A204.1 (cell line): ENCODE results near the gene MAP2K3.
"Not testable (repeated sequence)": the region's sequence is repeated elsewhere in the genome, so short reads cannot be mapped to it uniquely, and the experiment has no call there.

Source experiments
- FAIRE-seq: peaks from 2 replicates; lab custom pipeline; 2012; peaks lifted over from hg19 to GRCh38; lab: Jason Lieb, UNC

Gene MAP2K3

DNA sequence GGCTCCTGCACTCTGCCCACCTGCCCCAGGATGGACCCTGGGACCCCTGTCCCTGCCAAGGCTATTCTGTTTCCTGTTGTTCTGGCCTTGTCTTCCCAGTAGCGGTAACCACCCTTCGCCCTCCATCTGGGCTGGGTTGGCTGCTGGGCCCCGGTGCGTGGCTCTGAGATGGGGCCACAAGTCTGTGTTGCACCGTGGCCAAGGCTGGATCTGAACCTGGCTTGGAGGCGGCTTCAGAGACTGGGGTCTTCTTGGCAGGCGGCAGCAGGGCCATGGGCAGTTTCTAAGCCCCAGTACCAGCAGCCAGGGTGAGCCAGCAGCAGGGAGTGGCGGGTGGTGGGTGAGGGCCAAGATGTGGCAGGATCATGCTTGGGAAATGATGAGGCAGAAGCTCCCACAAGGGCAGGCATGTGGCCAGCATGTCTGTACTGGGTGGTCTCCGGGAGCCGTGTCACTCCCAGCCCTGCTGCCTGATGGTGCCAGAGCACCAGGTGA lies 12.6 kb downstream of the MAP2K3 start:
- FAIRE-seq = no peak

DNA sequence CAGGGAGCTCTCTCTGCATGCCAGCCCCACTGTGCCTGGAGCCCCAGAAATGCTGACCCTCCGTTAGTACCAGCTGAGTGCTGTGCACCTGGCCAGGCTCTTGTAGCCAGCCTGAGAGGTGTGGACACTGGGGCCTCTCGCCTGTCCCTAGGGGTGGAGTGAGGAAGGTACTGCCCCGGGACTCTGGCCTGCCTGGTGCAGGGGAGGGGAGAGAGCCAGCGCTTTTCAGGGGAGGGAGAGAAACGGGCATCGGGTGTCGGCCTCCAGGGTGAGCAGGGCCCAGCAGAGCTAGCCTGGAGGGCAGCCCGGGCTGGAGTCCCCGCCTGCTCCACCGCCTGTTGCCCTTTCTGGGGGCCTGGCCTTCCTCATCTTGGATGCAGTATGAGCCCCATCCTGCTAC lies 13.1 kb downstream of the MAP2K3 start:
- no peak for FAIRE-seq

DNA sequence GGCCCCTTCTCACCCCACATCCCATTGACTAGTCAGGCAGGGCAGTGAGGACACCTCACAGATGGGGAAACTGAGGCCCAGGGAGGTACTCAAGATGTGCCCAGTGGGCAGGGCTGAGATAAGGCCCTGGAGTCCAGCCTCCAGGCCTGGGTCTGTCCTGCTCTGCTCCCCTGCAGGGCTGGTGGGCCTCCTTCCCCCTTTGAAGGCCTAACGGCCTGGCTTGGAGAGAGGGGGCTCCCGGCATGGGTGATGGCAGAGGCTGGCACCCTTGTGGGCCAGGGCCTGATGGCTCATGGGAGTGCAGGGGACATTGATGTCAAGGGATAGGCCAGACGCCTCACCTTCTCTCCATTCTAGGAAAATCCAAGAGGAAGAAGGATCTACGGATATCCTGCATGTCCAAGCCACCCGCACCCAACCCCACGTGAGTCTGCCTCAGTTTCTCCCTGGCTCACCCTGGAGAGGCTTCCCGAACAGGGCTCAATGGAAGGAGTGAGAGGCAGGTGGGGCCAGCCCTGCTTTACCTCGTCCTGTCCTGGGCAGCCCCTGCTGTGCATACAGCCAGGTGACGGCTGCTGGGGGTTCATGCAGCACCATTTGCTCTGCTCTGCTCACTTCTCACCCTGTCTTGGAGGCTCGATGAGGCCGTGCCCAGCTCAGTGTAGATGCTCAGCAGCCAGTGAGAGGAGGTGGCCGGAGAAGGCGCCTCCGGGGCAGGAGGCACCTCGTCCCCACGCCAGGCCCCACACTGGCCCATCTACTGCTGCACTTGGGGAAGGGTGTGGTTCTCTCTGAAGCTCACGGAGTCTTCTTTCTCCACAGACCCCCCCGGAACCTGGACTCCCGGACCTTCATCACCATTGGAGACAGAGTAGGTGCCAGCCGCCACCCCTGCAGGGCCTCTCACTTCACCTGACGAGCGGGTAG lies 13.8 kb downstream of the MAP2K3 start:
- FAIRE-seq = no peak

DNA sequence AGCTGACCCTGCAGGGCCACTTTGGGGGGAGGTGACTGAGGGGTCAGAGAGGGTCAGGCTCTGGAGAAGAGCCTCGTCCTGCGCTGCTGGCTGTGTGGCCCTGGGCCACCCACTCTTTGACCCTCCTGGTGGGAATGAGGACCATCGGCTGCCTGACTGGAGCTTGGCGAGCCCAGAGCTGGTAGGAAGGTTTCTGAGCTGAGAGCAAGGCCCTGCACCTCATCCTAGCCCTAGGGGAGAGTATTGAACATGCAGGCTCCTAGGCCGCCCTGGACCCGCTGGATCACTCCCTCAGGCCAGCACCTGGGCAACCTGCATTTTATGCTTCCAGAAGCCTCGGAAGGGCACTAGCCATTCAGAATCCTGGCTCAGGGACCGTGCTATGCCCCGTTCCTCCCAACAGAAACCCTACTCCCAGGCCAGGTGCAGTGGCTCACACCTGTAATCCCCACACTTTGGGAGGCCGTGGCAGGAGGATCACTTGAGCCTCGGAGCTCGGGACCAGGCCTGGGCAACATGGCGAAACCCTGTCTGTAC lies 14.5 kb downstream of the MAP2K3 start:
- FAIRE-seq = no peak

DNA sequence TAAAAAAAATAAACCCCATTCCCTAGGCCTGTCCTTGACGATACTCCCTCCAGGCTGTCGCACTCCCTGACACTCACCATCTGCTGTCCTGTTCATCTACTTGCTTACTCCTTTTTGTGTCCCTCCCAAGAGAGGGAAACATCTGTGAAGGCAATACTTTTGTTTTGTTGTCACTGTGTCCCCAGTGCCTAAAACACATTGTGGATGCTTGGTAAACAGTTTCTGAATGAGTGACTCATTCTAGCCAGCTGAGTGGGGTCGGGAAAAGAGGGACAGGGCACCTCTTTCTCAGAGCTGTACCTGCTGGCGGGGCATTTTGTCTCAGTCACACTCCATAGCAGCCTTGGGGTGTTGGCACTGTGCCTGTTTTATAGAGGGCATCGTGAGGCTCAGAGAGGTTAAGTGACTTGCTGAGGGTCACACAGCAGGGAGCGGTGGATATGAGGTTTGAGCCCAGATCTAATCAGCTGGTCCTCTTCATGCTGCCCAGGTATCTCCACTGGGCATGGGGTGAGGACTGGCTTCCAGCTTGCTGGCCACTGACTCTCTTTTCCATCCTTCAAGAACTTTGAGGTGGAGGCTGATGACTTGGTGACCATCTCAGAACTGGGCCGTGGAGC lies 15.6 kb downstream of the MAP2K3 start:
- FAIRE-seq = no peak

DNA sequence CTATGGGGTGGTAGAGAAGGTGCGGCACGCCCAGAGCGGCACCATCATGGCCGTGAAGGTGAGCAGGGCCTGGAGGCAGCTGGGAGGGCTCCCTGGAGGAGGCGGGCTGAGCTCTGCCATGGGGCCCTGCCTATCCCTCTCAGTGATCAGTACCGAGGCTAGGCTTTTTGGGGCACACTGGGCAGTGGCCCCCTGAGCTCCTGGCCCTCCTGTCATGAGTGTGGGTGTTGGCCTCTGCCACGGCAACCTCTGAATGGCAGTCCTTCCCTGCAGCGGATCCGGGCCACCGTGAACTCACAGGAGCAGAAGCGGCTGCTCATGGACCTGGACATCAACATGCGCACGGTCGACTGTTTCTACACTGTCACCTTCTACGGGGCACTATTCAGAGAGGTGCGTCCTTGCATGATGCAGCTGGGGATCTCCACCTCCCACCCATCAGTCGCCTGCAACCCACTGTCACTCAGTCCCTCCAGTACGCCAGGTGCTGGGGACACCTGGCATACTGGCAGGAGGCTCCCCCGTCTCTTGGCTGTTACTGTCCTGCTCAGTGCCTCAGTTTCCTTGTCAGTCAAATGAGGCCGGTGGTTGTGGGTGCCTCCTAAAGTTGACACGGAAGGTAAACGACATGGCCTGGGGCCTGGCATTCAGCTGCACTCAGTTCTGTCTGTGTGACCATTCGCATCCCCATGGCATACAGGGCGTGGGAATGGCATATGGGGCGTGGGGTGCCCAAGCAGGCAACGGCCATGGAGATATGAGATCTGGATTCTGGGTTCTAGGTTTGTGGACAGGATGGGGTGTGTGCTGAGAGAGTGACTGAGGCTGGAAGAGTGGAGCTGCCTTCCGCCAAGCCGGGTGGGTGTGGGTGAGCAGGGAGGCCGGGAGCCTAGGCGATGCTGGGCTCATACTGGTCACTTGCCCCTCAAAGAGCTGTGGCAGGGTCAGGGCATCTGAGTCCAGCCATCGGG lies 16.4 kb downstream of the MAP2K3 start:
- FAIRE-seq = no peak

DNA sequence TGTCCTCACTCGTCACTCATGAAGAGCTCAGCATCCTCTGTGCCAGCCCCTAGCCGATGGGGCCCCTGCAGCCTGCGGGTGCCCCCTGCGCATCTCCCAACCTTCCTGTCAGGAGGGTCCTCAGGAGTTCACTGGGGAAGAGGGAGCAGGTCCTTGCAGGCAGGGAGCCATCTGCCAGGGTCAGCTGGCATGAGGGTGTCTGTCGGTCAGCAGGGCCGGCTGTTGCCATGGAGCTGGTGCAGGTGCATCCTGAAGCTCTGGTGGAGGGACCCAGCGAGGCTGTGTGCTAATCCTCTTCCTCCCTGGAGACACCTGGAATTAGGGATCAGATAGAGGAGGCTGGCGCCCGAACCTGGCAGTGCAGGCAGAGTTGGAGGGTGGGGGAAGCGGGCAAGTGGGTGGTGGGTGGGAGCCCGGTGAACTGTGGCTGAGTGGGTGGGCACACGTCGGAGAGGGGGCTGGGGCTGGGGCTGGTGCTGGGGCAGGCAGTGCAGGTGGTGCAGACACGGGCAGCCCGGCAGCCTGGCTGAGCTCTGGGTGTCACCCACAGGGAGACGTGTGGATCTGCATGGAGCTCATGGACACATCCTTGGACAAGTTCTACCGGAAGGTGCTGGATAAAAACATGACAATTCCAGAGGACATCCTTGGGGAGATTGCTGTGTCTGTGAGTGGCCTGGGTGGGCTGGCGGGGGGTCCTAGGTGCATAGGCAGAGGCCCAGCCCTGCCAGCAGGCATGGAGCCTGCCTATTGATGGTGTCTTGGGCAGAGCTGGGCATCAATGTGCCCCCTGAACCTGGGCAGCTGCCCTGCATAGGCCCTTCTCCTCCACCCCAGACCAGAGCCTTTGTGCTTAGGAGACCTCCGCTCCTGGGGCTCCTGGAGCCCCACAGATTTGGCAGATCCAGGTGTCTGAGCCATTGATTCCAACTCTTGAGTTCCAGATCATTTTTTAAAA lies 17.4 kb downstream of the MAP2K3 start:
- no peak for FAIRE-seq

DNA sequence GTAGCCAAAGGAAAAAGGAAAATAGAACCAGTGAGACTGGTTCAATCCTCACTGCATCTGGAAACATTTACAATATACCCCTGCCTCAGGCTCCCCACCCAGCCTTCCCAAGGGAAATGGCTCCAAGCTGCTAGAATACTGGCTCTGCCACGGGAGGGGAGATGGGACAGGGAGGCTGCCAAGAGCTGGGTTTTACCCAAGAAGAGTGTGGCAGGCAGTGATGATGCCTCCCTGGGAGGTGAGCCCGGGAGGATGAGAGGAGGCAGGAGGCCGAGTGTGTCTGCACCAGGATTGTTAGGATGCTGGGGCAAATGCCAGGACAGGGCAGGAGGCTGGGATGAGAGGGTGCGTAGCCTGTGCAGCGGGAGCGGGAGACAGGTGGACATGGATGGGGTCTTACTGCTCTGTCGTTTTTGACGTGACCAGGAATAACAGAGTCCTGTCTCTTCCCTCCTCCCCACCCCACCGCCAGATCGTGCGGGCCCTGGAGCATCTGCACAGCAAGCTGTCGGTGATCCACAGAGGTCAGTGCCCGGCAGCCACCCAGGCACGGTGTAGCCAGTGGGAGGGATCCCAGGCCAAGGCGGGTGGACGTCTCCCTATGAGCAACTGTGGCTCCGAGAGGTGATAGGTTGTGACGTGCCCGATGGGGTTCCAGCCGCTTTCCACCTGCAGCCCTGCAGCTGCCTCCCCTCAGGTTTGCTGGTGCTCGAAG lies 18.4 kb downstream of the MAP2K3 start:
- no peak for FAIRE-seq

DNA sequence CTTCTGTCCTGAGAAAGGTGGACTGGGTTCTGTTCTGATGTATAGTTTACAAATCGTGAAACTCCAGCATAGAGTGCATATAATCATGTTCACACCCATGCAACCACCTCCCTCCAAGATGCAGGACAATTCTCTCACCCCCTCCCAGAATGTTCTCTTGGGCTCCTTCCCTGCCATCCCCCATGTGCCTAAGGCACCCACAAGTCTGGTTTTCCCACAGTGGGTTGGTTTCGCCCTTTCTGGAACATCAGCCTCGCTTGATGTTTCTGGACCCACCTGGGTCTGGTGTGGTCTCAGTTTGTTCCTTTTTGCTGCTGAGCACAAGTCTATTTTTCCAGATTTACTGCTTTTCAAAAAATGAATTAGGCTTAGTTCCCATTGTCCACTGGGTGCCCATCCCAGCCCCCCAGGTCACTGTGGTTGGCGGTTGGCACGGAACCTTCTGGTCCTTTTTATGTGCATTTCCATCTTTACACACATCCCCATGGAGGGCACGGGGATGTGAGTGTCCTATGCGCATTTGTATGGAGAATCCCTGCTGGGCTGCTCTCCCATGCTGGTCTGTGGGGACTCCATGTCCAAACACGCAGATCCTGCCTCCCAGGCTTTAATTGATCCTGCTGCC lies 19.0 kb downstream of the MAP2K3 start:
- FAIRE-seq = no peak

DNA sequence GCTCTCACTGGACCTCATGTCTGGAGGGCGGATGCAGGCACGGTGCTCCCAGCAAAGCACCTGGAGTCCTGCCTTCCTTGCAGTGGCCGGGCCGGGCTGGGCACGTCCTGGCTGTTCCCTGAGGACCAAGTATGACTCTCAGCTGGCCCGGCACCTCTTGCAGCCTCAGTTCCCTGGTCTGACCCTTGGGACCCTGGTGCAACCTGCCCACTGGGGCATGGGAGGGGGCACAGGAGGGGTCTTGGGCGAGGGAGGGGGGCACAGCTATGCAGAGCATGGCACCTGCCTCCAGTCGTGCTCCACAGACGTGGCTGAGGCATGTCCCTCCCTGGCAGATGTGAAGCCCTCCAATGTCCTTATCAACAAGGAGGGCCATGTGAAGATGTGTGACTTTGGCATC lies 19.6 kb downstream of the MAP2K3 start:
- no peak for FAIRE-seq

DNA sequence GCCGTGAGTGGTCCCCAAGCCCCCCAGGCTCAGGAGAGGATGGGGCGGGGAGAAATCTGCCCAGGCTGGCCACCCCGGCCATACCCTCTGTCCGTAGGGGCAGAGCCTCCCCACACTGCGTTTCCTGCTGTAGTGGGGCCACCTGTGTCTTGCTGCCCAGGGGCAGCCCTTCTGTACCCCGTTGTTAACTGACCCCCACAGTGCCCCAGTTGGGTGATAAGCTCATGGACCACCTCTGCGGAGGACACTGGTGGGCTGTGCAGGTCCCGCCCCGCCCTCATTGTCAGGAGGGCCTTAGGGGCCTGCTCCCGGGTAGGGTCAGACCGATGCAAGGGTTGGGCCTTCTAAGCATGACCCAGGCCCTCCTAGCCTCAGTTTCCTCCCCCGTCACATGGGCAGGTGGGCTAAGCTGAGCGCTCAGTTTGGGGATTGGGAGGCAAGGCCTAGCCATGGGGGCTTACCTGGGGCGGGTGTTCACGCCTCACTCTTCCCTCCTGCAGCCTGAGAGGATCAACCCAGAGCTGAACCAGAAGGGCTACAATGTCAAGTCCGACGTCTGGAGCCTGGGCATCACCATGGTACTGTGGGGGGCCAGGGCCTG lies 20.1 kb downstream of the MAP2K3 start:
- not testable (repeated sequence) for FAIRE-seq

DNA sequence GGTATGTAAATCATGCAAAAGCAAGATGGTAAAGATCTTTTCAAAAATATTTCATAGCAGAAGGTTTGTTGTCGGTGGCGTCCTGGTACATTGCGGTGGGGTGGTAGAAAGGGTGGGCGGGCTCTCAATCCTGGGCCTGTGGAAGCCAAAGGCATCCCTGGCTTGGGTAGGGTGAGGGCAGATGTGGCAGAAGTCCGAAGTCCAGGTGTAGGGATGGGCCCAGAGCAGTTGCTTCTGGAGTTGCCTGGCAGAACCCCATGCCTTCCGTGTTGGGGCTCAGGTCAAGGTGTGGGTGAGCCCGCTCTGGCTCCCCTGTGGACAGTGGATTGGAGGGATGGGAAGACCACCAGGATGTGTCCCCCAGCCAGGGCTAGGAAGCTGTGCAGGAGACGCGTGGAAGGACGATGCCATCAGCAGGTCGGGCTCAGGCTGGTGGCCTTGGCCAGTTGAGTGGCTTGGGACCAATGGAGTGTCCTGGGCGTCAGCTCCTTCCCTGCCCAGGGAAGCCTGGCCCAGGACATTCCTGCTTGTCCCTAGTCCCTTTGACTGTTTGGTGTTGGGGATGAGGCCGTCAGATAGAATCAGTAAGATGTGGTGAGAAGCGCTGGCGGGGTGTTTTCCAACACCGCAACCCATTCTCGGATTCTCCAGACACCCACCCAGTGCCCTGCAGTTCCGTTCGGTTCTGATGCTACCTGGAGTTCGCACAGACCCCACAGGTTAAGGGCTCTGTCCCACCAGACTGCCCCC lies 21.1 kb downstream of the MAP2K3 start:
- FAIRE-seq = not testable (repeated sequence)

DNA sequence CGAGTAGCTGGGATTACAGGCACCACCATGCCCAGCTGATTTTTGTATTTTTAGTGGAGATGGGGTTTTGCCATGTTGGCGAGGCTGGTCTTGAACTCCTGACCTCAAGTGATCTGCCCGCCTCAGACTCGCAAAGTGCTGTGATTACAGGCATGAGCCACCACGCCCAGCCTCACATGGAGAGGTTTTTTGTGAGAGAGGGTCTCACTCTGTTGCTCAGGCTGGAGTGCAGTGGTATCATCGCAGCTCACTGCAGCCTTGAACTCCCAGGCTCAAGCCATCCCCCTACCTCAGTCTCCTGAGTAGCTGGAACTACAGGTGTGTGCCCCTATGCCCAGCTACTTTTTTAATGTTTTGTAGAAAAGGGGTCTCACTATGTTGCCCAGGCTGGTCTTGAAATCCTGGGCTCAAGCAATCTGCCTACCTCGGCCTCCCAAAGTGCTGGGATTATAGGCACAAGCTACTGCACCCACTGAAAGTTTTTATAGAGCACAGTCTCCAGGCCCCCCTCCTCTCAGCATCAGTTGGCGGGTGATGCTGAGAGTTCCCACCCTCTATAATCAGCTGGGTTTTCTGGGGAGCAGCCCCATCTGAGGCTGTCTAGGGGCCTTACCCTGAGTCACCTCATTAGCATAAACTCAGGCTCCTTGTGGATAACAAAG lies 22.2 kb downstream of the MAP2K3 start:
- FAIRE-seq = not testable (repeated sequence)

DNA sequence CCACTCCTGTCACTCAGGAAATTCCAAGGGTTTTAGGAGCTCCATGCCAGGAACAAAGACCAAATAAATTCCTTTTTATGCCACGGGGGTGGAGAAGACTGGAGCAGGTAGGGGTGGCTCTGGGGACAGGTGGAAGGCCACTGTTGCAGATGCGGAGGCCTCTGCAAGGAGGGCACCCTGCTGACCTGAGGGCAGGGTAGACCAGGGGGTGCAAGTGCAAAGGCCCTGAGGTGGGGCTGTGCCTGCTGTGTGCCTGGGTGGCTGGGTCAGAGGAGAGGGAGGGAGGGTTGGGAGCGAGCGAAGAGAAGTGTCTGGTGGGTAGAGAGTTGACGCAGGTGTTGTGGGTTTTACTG lies 22.7 kb downstream of the MAP2K3 start:
- not testable (repeated sequence) for FAIRE-seq

DNA sequence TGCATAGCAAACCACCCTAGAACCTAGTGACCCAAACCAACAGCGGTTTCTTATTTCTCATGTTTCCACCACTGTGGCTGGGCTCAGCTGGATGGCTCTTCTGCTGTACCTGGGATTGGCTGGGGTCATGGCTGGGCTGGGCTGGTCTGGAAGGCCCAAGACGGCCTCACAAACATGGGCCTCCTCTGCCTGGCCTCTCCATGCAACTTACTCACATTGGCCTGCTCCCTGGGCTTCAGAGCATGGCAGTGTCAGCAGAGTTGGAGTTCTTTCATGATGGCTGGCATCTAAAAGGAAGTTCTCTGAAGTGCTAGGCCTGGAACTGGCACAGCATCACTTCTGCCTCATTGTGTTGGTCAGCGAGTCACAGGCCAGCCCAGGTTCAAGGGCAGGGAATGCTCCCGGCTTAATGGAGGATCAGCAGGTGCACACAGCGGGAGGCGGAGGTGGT lies 24.4 kb downstream of the MAP2K3 start:
- not testable (repeated sequence) for FAIRE-seq

DNA sequence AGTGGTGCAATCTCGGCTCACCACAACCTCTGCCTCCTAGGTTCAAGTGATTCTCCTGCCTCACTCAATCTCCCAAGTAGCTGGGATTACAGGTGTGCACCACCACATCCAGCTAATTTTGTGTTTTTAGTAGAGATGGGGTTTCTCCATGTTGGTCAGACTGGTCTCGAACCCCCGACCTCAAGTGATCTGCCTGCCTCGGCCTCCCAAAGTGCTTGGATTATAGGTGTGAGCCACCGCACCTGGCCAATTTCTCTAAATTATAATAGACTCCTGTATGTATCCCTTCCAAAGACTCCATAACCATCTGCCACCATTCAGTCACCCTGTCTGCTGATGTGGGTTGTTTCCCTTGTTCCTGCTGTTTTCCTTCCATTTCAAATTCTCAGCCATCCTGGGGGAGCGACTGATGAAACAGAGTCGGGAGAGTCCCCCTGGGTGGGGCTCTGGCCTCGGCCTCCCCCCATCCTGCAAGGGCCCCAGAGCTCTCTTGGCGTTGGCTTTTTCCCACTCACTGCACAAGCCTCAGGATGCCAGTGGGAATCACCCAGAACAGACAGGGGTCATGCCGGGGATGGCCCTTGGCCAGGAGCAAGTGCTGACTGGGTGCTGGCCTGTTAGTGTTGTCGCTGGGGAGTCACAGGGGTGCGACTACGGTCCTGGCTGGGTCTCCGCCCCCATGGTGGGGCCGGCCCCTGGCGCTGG lies 25.7 kb downstream of the MAP2K3 start:
- FAIRE-seq = not testable (repeated sequence)
